K562 (cell line): ENCODE measurements around the gene WDR45B. TPM values are rescaled to one million over a fixed set of nuclear protein-coding genes. Genes with fewer than 3 reads are reported as not detected.

Experiments
- ATAC-seq: fragments of 200-7000 bp; cut with Tn5 transposase; 3 replicates; pipeline ENCODE4 v1.9.1; 2020; ENCODE audit warnings: moderate library complexity
- BruUV-seq: library from RNA; stranded (reverse); fragments of 400-500 nt; replicated peaks from 2 replicates; lab custom pipeline; 2021; lab: Mats Ljungman, UMichigan
- CTCF ChIA-PET: fragments of 300-600 bp; formaldehyde crosslinking; extraction: SDS; loops from one replicate; lab custom pipeline; 2021; ENCODE audit warnings: low intra/inter-chr PET ratio; lab: Yijun Ruan, JAX
- POLR2A ChIA-PET: fragments of 300-600, 350-650 bp; sonication (Branson Sonifier 250); formaldehyde crosslinking; extraction: SDS; loops from one replicate; lab custom pipeline; 2021; ENCODE audit warnings: antibody characterized with exemption, inconsistent platforms; lab: Yijun Ruan, JAX
- DNase-seq, 4 experiments: peaks; one replicate each; pipeline versions ENCODE4 v3.0.0 to v3.0.0-alpha.2; 2011 to 2018; ENCODE audit warnings: low spot score in 3 of 4, mixed read lengths in 3 of 4; ENCODE audit errors: extremely low read depth in 1 of 4
- FAIRE-seq: peaks from 2 replicates; lab custom pipeline; 2011; peaks lifted over from hg19 to GRCh38; lab: Jason Lieb, UNC
- H2AFZ ChIP-seq: 2 replicates; pipeline ENCODE4 v1.6.0; 2011; ENCODE audit warnings: low read depth, low read length, control low read depth, inconsistent platforms
- H3K27ac ChIP-seq: fragments of 200-600 bp; 3 replicates; pipeline ENCODE4 v1.8.0; 2011; ENCODE audit warnings: low read depth, mild to moderate bottlenecking, control low read depth, inconsistent platforms, low read length, moderate library complexity, mixed read lengths; ENCODE audit errors: extremely low read depth
- H3K27me3 ChIP-seq, 2 experiments: fragments of 300-600 bp in 1 of 2; 2 replicates in 1 of 2; 3 replicates in 1 of 2; pipeline versions ENCODE4 v1.6.0 to v1.8.0; 2011; ENCODE audit warnings: inconsistent platforms in 2 of 2, low read length in 2 of 2, mild to moderate bottlenecking in 1 of 2, mixed read lengths in 1 of 2, moderate library complexity in 1 of 2; ENCODE audit not compliant: control insufficient read depth in 2 of 2, insufficient read depth in 2 of 2
- H3K36me3 ChIP-seq: fragments of 300-600 bp; 3 replicates; pipeline ENCODE4 v1.8.0; 2011; ENCODE audit warnings: mild to moderate bottlenecking, low read length, inconsistent platforms; ENCODE audit not compliant: control insufficient read depth, insufficient read depth
- H3K4me1 ChIP-seq, 2 experiments: fragments of 200-600 bp in 1 of 2; replicated peaks in 1 of 2; 2 replicates in 1 of 2; 3 replicates in 1 of 2; pipeline versions ENCODE4 v1.5.1 to v1.8.0; 2011; ENCODE audit warnings: inconsistent platforms in 2 of 2, low read length in 2 of 2, mild to moderate bottlenecking in 1 of 2, mixed read lengths in 1 of 2, moderate library complexity in 1 of 2; ENCODE audit not compliant: control insufficient read depth in 2 of 2, insufficient read depth in 2 of 2
- H3K4me2 ChIP-seq: 2 replicates; pipeline ENCODE4 v1.6.1; 2011; ENCODE audit warnings: low read length, control low read depth, inconsistent platforms, mixed read lengths; ENCODE audit not compliant: insufficient read depth
- H3K4me3 ChIP-seq: fragments of 200-600 bp; sonication (generic), shearing (Covaris generic); 2 replicates; pipeline ENCODE4 v1.5.1; 2016; ENCODE audit warnings: control low read depth, inconsistent platforms
- H3K79me2 ChIP-seq: fragments of 200-600 bp; 3 replicates; pipeline ENCODE4 v1.8.0; 2011; ENCODE audit warnings: low read length, inconsistent platforms; ENCODE audit not compliant: control insufficient read depth, insufficient read depth
- H3K9ac ChIP-seq, 2 experiments: 2 replicates each; pipeline versions ENCODE4 v1.6.0 to v1.6.1; 2011; ENCODE audit warnings: low read depth in 2 of 2, low read length in 2 of 2, control low read depth in 1 of 2, inconsistent platforms in 1 of 2, mild to moderate bottlenecking in 1 of 2, mixed read lengths in 1 of 2; ENCODE audit not compliant: insufficient read depth in 1 of 2
- H3K9me1 ChIP-seq: one replicate; pipeline ENCODE4 v1.6.0; 2011; ENCODE audit warnings: inconsistent platforms, mild to moderate bottlenecking, low read length, moderate library complexity; ENCODE audit not compliant: control insufficient read depth, insufficient read depth
- H3K9me3 ChIP-seq: replicated peaks from 2 replicates; pipeline ENCODE4 v1.5.1; 2011; ENCODE audit warnings: low read depth, low read length, inconsistent platforms; ENCODE audit not compliant: control insufficient read depth, insufficient read depth
- H4K20me1 ChIP-seq: replicated peaks from 2 replicates; pipeline ENCODE4 v1.6.1; 2011; ENCODE audit warnings: low read length, inconsistent platforms, mixed read lengths; ENCODE audit not compliant: control insufficient read depth, insufficient read depth
- CEBPG ChIP-seq, 3 experiments: fragments of 200-800 bp in 1 of 3; sonication (Bioruptor generic) in 1 of 3; sonication (generic) in 1 of 3; formaldehyde crosslinking in 1 of 3; IDR thresholded peaks in 2 of 3; conservative IDR thresholded peaks in 1 of 3; 2 replicates each; pipeline versions ENCODE4 v1.6.1 to v1.8.0; 2016 to 2022; ENCODE audit warnings: missing compliant biosample characterization in 2 of 3, missing genetic modification characterization in 2 of 3, mild to moderate bottlenecking in 1 of 3, missing genetic modification reagents in 1 of 3
- GABPB2 ChIP-seq: fragments of 250-450 bp; sonication (Bioruptor Pico); conservative IDR thresholded peaks from 2 replicates; pipeline ENCODE4 v1.5.1; 2021; ENCODE audit warnings: mild to moderate bottlenecking
- HNRNPK ChIP-seq: fragments of 200-400 bp; formaldehyde crosslinking; IDR thresholded peaks from one replicate; pipeline ENCODE4 v1.6.1; 2018; ENCODE audit warnings: mild to moderate bottlenecking, low read depth, low read length; ENCODE audit not compliant: poor library complexity, severe bottlenecking
- JUN ChIP-seq, 2 experiments: sonication (generic) in 1 of 2; formaldehyde crosslinking in 1 of 2; IDR thresholded peaks; 2 replicates each; pipeline versions ENCODE4 v1.6.1 to v1.8.0; 2012 to 2022; ENCODE audit warnings: borderline replicate concordance in 2 of 2, mild to moderate bottlenecking in 2 of 2, improper control_type of control experiment in 1 of 2, low read depth in 1 of 2, low read length in 1 of 2, missing genetic modification reagents in 1 of 2
- JUNB ChIP-seq: fragments of 450-650 bp; formaldehyde crosslinking; conservative IDR thresholded peaks from 2 replicates; pipeline ENCODE4 v1.4.0; 2020; ENCODE audit warnings: mild to moderate bottlenecking
- JUND ChIP-seq, 2 experiments: IDR thresholded peaks; 2 replicates in 1 of 2; 3 replicates in 1 of 2; pipeline ENCODE4 v1.6.1; 2011; ENCODE audit warnings: borderline replicate concordance in 2 of 2, low read depth in 2 of 2, low read length in 2 of 2, improper control_type of control experiment in 1 of 2, missing biosample characterization in 1 of 2, missing genetic modification characterization in 1 of 2, missing genetic modification reagents in 1 of 2
- NR2C1 ChIP-seq, 2 experiments: fragments of 450-650 bp; IDR thresholded peaks; 2 replicates each; pipeline ENCODE4 v1.6.1; 2017; ENCODE audit warnings: mild to moderate bottlenecking in 2 of 2, antibody characterized with exemption in 1 of 2, inconsistent platforms in 1 of 2, missing compliant biosample characterization in 1 of 2, missing genetic modification characterization in 1 of 2
- NUFIP1 ChIP-seq: fragments of 450-650 bp; IDR thresholded peaks from 2 replicates; pipeline ENCODE4 v1.6.1; 2018; ENCODE audit not compliant: partially characterized antibody
- POLR2G ChIP-seq: fragments of 200-400 bp; formaldehyde crosslinking; IDR thresholded peaks from 2 replicates; pipeline ENCODE4 v1.6.1; 2017; ENCODE audit warnings: low read depth, mild to moderate bottlenecking, antibody characterized with exemption, low read length, moderate library complexity
- ZBED1 ChIP-seq: IDR thresholded peaks from 2 replicates; pipeline ENCODE4 v1.6.1; 2014
- ZKSCAN1 ChIP-seq: fragments of 150-350 bp; IDR thresholded peaks from 2 replicates; pipeline ENCODE4 v1.6.1; 2016; ENCODE audit warnings: low read depth, low read length
- WGBS: fragments of 100-300 bp; shearing (Covaris generic); methylation state at CpG from one replicate; pipeline ENCODE4 v1.1.6; 2016; ENCODE audit warnings: low coverage, mixed read lengths; ENCODE audit not compliant: insufficient coverage; ENCODE audit errors: missing lambda C conversion rate; 5-methylcytosine and 5-hydroxymethylcytosine counted together
- in situ Hi-C: fragments of 300-500 bp; cut with MboI; formaldehyde crosslinking; loops from 4 replicates; pipeline ENCODE4 v1.15.0; 2018; ENCODE audit warnings: inconsistent platforms, mixed read lengths
- intact Hi-C: fragments of 100-400 bp; cut with micrococcal nuclease; formaldehyde crosslinking; loops from 2 replicates; pipeline ENCODE4 v1.14.2; 2022
- polyA plus RNA-seq, 8 experiments: library from polyadenylated mRNA; depleted of rRNA in 4 of 8; stranded (reverse) in 5 of 8; unstranded in 3 of 8; fragments of >200 nt; fragmentation: Nextera tagmentation in 2 of 8; fragmentation: Illumina TruSeq in 1 of 8; extraction: Ambion mirVana in 2 of 8; extraction: Trizol in 1 of 8; gene quantifications; 2 replicates each; pipeline versions ENCODE4 v1.2.1 to v1.2.3, GENCODE V29; 2011 to 2014; ENCODE audit warnings: inconsistent platforms in 1 of 8, missing spikeins in 1 of 8
- total RNA-seq, 7 experiments: library from RNA; depleted of rRNA in 6 of 7; stranded (reverse); fragments of >200 nt in 6 of 7; fragmentation: Illumina TruSeq in 2 of 7; extraction: Trizol in 2 of 7; gene quantifications; 2 replicates each; pipeline versions ENCODE4 v1.2.1 to v1.2.3, GENCODE V29; 2011 to 2021; ENCODE audit warnings: low replicate concordance in 1 of 7
- TF ChIP-seq, protein P1 (sequence below): IDR thresholded peaks from 2 replicates; pipeline ENCODE4 v1.6.1; 2011; ENCODE audit warnings: borderline replicate concordance, low read depth, mild to moderate bottlenecking, moderate library complexity, low read length; ENCODE audit not compliant: insufficient read depth, poor library complexity, severe bottlenecking
- TF ChIP-seq, protein P2 (sequence below): fragments of 450-650 bp; IDR thresholded peaks from 2 replicates; pipeline ENCODE4 v1.6.1; 2017; ENCODE audit warnings: antibody characterized with exemption
- TF ChIP-seq, protein P3 (sequence below): fragments of 250-450 bp; sonication (Bioruptor Pico); IDR thresholded peaks from 2 replicates; pipeline ENCODE4 v1.4.0; 2020; ENCODE audit warnings: mild to moderate bottlenecking, moderate library complexity, borderline replicate concordance

WDR45B gene
- total and polyA plus RNA-seq, 9 of the 15 experiments (the other 6 are each of a cell fraction or from before 2014, with no cell fraction given) = 0.72 to 74.4 (median 35.9) TPM

DNA sequence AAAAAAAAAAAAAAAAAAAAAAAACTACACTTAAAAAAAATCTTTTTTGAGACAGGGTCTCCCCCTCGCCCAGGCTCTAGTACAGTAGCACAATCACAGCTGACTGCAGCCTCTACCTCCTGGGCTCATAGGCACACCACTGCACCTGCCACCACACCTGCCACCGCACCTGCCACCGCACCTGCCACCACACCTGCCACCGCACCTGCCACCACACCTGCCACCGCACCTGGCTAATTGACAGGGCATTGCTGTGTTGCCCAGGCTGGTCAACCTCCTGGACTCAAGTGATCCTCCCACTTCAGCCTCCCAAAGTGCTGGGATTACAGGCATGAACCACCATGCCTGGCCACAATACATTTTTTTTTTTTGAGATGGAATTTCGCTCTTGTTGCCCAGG, 17.6 kb upstream of the WDR45B start:
- intact Hi-C loops (no loop called here), in situ Hi-C loops (no loop called here)
- Histone ChIP-seq H3K9ac (no peak overlapping the region), H3K79me2 (no peaks in the 10 kb centered on the region), H4K20me1 (no peaks in the 10 kb centered on the region), H3K36me3 (no peaks in the 10 kb centered on the region), H2AFZ (no peak overlapping the region), H3K4me1 (peaks cover 3 to 54% of the 10 kb centered on the region in 2 experiments; a peak in 2 of 5 replicates), H3K27ac (no peak overlapping the region), H3K4me3 (no peak overlapping the region), H3K9me3 (no peaks in the 10 kb centered on the region), H3K27me3 (peaks cover 6 to 42% of the 10 kb centered on the region in 2 experiments; a peak in 3 of 5 replicates), H3K9me1 (no peaks in the 10 kb centered on the region), H3K4me2 (no peak overlapping the region)
- no TSS peak for BruUV-seq
- WGBS = 47% methylated on average over 6 of the region's 6 CpGs
- FAIRE-seq (no peak), ATAC-seq (no peak), DNase-seq (no peak)
- CTCF ChIA-PET = no interaction called here
- POLR2A ChIA-PET = no interaction called here
- TF ChIP-seq ZBED1 (no peak), JUND (IDR thresholded peaks at IDR 0.05; ENCODE audit: borderline replicate concordance, low read depth, low read length) (no peak), JUND (tag; IDR thresholded peaks at IDR 0.05; ENCODE audit: borderline replicate concordance, low read depth, low read length) (no peak), GABPB2 (CRISPR knock-in tag) (no peak), NR2C1 (IDR thresholded peaks at IDR 0.05) (no peak), NR2C1 (tag; IDR thresholded peaks at IDR 0.05) (no peak), JUNB (no peak), JUN (IDR thresholded peaks at IDR 0.05; ENCODE audit: borderline replicate concordance, low read depth, low read length) (no peak), JUN (CRISPR knock-in tag; IDR thresholded peaks at IDR 0.05; ENCODE audit: borderline replicate concordance) (no peak), HNRNPK (no peak), CEBPG (CRISPR knock-in tag; IDR thresholded peaks at IDR 0.05) (no peak), CEBPG (tag; conservative IDR thresholded peaks at IDR 0.05 in 1 of 2, IDR thresholded peaks at IDR 0.05 in 1 of 2) (no peak), POLR2G (no peak), ZKSCAN1 (no peak), NUFIP1 (no peak)
- TF ChIP-seq, protein P1, sequence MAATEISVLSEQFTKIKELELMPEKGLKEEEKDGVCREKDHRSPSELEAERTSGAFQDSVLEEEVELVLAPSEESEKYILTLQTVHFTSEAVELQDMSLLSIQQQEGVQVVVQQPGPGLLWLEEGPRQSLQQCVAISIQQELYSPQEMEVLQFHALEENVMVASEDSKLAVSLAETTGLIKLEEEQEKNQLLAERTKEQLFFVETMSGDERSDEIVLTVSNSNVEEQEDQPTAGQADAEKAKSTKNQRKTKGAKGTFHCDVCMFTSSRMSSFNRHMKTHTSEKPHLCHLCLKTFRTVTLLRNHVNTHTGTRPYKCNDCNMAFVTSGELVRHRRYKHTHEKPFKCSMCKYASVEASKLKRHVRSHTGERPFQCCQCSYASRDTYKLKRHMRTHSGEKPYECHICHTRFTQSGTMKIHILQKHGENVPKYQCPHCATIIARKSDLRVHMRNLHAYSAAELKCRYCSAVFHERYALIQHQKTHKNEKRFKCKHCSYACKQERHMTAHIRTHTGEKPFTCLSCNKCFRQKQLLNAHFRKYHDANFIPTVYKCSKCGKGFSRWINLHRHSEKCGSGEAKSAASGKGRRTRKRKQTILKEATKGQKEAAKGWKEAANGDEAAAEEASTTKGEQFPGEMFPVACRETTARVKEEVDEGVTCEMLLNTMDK = no peak
- TF ChIP-seq, protein P2, sequence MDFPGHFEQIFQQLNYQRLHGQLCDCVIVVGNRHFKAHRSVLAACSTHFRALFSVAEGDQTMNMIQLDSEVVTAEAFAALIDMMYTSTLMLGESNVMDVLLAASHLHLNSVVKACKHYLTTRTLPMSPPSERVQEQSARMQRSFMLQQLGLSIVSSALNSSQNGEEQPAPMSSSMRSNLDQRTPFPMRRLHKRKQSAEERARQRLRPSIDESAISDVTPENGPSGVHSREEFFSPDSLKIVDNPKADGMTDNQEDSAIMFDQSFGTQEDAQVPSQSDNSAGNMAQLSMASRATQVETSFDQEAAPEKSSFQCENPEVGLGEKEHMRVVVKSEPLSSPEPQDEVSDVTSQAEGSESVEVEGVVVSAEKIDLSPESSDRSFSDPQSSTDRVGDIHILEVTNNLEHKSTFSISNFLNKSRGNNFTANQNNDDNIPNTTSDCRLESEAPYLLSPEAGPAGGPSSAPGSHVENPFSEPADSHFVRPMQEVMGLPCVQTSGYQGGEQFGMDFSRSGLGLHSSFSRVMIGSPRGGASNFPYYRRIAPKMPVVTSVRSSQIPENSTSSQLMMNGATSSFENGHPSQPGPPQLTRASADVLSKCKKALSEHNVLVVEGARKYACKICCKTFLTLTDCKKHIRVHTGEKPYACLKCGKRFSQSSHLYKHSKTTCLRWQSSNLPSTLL = no peak
- TF ChIP-seq, protein P3, sequence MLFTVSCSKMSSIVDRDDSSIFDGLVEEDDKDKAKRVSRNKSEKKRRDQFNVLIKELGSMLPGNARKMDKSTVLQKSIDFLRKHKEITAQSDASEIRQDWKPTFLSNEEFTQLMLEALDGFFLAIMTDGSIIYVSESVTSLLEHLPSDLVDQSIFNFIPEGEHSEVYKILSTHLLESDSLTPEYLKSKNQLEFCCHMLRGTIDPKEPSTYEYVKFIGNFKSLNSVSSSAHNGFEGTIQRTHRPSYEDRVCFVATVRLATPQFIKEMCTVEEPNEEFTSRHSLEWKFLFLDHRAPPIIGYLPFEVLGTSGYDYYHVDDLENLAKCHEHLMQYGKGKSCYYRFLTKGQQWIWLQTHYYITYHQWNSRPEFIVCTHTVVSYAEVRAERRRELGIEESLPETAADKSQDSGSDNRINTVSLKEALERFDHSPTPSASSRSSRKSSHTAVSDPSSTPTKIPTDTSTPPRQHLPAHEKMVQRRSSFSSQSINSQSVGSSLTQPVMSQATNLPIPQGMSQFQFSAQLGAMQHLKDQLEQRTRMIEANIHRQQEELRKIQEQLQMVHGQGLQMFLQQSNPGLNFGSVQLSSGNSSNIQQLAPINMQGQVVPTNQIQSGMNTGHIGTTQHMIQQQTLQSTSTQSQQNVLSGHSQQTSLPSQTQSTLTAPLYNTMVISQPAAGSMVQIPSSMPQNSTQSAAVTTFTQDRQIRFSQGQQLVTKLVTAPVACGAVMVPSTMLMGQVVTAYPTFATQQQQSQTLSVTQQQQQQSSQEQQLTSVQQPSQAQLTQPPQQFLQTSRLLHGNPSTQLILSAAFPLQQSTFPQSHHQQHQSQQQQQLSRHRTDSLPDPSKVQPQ (CRISPR knock-in tag) = no peak
